H1 (cell line): ENCODE data around the gene KCNMB1.

Experiments
- HDAC6 ChIP-seq: IDR thresholded peaks from one replicate; pipeline ENCODE4 v1.7.1; 2012; ENCODE audit warnings: low read depth, mild to moderate bottlenecking, inconsistent platforms, low read length, moderate library complexity
- SP2 ChIP-seq: IDR thresholded peaks from 2 replicates; pipeline ENCODE4 v1.6.1; 2012; ENCODE audit warnings: mild to moderate bottlenecking, low read length, inconsistent platforms

DNA sequence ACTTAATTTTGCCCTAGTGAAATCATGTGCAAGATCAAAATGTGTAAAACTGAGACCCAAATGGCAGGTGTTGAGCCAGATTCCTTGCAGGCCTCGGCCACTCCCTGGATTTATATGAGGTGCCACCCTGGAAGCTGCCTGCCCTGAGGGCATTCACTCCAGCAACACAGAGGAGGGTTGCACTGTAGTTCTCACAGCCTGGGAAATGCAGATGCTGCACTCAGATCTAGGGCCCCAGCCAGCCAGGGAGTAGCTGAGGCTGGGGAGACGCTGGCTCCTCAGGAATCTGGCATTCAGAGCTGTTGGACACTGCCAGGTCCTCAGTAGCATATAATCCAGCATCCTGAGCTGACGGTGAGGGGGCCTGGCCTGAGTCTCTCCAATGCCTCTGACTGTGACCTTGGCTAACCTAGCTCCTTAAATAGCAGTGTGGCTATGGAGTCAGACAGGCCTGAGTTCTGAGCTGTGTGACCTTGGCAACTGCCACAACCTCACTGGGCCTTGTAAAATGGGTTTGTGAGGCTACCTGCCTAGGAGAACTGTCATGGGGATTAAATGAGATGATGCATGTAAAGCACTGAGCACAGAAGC lies 8.7 kb downstream of the KCNMB1 start:
- TF ChIP-seq SP2 = no peak
- TF ChIP-seq HDAC6 = no peak
